Umbilical cord (tissue), 2 donors: ENCODE data around the gene PIP4K2A. TPM values are rescaled to one million over a fixed set of nuclear protein-coding genes. Genes with fewer than 3 reads are reported as not detected.
A peak's percentile ranks its signal among the peaks of the same experiment; 100 is the strongest.

ENCODE experiments used
- DNase-seq: peaks from one replicate; pipeline ENCODE4 v3.0.0-alpha.2; 2015; ENCODE audit warnings: low spot score
- total RNA-seq: library from RNA; depleted of rRNA; stranded (reverse); fragments of >200 nt; gene quantifications from one replicate; pipeline ENCODE4 v1.2.3, GENCODE V29; 2014; ENCODE audit warnings: low replicate concordance; ENCODE audit not compliant: insufficient read depth

Gene PIP4K2A
- total RNA-seq, 1 donor from 2014 or later = 35.9 TPM

DNA sequence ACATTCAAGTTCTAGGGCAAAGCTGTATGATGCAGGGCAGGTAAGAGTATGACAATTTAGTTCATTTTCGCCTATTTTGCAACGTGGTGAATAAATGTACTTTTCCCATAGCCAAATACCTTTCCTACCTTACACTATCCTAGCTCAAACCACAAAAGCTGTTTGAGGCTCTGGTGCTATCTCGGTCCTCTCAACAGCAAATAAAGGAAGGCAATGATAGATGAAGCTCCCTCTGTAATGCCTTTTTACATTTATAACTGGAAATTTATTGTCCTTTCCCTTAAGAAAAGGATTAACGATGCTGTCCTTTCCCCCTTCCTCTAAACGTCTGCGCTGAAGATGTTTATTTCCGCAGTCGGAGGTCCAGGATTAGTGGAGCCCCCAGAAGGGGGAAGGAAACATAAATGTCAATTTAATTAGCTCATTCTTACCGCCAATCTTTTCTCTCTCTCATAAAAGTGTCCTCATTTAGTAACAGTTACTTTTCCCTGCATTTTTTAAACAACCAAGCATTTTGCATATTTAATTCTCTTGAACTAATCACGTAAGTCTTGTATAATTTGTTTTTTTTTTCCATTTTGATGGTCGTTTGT is 114.6 kb downstream of the PIP4K2A start:
- DNase-seq = no peak

DNA sequence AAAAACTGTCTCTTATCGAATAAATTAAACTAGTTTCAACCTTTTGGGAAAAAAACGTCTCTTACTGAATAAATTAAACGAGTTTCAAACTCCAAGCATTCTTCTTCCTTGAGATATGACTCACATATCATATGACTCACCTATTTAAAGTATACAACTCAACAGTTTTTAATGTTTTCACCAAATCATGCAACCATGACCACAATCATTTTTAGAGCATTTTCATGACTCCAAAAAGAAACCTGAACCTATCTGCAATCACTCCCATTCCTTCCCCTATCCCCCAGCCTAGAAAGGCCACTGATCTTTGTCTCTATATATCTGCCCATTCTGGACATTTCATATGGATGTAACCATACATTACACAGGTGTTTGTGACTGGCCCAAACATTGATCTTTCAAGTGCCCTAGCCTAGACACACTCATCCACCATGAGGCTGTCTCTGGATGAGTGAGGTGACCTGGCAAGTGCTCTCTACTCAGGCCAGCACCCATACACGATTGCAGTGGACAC is 115.3 kb downstream of the PIP4K2A start:
- DNase-seq = no peak

- no peak for DNase-seq
Observed at GRCh38 chr10:22598478-22598877, 115.9 kb downstream of the PIP4K2A start.

- DNase-seq = no peak
Observed at GRCh38 chr10:22597138-22597537, 117.2 kb downstream of the PIP4K2A start.

DNA sequence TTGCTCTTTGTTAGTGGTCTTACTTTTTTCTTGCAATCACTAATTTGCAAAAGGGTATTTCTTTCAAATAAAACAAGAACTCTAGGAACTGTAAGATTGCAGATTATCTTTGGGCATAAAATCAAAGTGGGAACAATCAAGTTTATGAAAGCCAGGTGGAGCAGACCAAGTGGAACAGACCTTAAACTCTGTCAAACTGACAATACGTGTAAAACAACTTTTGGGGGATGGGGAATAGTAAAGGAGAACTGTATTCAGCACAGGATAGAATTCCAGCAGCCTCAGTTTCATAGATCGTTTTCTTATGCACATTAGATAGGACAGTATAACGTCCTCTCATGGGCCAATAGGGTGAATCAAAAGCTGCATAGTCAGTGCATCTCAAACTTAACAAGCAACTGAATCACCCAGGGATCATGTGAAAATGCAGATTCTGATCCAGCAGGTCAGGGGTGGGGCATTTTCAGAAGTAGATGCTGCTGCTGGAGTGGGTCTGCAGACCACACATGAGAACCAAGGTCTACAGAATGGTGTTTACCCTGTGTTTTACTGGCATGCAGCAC is 120.7 kb downstream of the PIP4K2A start:
- DNase-seq = no peak

DNA sequence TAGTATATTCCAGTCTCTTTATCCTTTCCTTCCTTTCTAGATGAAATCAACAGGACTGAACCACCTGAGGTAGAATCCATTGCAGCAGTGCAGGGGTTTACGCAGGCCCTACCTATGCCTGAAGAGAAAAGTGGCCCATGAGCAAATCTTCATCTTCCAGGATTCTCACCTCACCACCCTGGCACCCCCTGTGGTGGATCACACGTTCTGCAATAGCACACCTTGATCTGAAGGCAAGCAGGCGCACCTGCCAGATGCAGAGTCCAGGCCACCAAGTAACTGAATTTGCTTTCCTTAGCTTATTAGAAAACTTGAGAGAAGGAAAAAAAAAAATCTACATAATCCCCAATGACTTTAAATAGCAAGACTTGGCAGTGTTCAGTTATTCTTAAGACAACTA is 121.4 kb downstream of the PIP4K2A start:
- no peak for DNase-seq

- no peak for DNase-seq
Observed at GRCh38 chr10:22589851-22590514, 124.4 kb downstream of the PIP4K2A start.

DNA sequence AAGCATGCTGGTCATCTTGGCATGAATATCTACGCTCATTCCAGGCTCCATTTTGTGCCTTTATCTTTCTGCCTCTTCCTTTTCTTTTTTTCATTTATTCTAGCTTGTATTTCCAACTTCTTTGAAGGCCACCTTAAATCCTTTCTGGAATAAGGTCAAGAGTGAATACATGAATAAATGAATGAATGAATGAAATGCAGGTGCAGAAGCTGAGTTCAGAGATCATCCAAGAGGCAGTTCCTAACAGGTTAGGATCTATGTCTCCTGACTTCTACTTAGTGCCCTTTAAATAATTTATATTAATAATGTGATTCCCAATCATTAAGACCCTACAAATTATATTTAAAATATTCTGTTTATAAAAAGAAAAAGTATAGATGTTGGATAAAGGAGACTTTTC is 125.9 kb downstream of the PIP4K2A start:
- no peak for DNase-seq

GRCh38 chr10:22583683-22584082 is 130.7 kb downstream of the PIP4K2A start:
- DNase-seq = no peak

GRCh38 chr10:22581461-22581860 is 132.9 kb downstream of the PIP4K2A start:
- DNase-seq = no peak

GRCh38 chr10:22580711-22581110 is 133.7 kb downstream of the PIP4K2A start:
- no peak for DNase-seq

- DNase-seq = no peak
Observed at GRCh38 chr10:22579826-22580225, 134.6 kb downstream of the PIP4K2A start.

- no peak for DNase-seq
Observed at GRCh38 chr10:22573820-22574569, 140.4 kb downstream of the PIP4K2A start.

DNA sequence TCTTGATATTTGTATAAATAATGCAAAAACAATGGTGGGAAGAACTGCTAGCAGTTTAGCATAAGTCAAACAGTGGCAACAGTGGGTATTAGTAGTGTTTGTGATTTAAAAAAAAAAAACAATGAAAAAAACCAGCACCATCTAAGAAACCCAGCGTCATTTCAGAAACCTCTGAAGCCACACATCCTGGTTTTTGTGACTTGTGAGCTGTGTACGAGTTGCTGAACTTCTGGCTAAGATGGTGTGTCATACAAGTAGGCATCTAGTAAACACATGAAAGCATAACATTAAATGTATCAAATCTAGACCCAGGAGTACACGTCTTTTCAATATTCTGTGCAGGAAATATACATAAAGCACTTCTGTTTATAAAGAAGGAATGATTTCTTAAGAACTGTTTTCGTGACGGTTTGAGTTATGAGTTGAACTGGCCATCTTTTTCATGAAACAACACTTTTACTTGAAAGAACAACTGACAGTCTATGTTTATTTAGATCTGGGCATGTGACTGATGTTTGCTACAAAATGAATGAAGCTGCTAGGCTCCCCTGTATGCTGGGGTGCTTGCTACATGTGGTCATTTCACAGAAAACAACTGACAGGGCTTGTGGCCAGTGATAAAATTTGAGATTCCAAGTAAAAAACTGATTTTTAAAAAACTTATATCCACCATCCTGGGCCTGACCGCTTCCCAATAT is 143.5 kb downstream of the PIP4K2A start:
- no peak for DNase-seq

- no peak for DNase-seq
Observed at GRCh38 chr10:22570234-22570633, 144.1 kb downstream of the PIP4K2A start.

DNA sequence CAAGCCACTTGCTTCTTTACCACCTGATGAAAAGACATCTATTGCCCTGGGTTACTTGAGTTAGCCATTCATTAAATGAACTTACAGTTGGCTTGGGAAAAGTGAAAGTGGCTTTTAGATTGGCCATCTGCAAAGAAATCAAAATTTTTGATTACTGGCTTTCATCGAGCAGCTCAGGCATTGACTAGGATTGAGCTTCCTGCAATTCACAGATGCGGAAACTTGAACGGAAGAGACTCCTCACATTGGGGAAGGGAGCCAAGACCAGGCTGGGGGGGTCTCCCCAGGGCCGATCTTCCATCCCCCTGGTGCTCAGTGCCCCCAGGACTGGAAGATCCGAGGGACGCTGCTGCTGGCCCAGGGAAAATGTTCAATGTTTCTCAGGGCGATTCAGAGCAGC is 145.4 kb downstream of the PIP4K2A start:
- no peak for DNase-seq

GRCh38 chr10:22564060-22564459 is 150.3 kb downstream of the PIP4K2A start:
- no peak for DNase-seq

DNA sequence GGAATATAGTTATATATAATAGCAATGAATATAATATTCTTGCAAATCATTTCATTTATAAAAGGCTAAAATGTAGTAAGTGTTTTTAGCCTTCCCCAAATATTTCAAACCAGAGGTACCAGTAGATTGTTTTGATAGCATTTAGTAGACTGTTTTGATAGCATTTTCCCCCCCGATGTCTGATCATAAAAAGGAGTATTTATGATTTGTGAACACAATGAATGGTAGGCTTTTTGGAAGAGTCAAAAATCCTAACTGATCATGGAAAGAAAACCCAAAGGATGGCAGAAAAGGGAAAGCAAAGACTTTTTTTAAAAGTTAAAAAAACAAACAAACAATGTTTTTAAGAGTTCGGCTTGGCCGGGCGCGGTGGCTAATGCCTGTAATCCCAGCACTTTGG is 152.5 kb downstream of the PIP4K2A start:
- no peak for DNase-seq

DNA sequence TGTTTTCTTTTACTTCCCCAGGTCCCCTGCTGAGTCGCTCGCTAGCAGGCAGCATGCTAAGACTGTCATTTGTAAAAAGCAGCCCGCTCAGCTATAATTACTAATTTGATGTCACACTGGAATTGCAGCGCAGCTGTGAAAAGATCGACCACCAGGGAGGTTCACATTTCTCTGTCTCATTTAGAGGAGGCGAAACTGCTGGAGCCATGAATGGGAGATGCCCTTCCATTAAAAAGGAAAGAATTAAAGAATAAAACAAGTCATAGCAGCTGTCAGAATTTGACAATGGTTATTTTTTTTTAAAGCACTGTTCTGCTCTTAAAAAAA is 153.5 kb downstream of the PIP4K2A start:
- DNase-seq = no peak

GRCh38 chr10:22560096-22560912 is 154.1 kb downstream of the PIP4K2A start:
- peak; percentile 21 for DNase-seq

- no peak for DNase-seq
Observed at GRCh38 chr10:22557321-22557720, 157.1 kb downstream of the PIP4K2A start.
